NCI-H226 (cell line): Measurements from ENCODE around the gene C16orf54.
"Not testable (repeated sequence)": the region's sequence is repeated elsewhere in the genome, so short reads cannot be mapped to it uniquely, and the experiment has no call there.

Experiments
- DNase-seq: peaks from one replicate; pipeline ENCODE4 v3.0.0-alpha.2; 2015

Gene C16orf54

GRCh38 chr16:29767062-29767461, 21.3 kb upstream of the C16orf54 start:
- DNase-seq, result no peak

GRCh38 chr16:29766571-29766970, 20.8 kb upstream of the C16orf54 start:
- no peak for DNase-seq

- DNase-seq, result no peak
Observed at GRCh38 chr16:29765167-29766032, 19.6 kb upstream of the C16orf54 start.

GRCh38 chr16:29763326-29763725, 17.5 kb upstream of the C16orf54 start:
- DNase-seq, result no peak

DNA sequence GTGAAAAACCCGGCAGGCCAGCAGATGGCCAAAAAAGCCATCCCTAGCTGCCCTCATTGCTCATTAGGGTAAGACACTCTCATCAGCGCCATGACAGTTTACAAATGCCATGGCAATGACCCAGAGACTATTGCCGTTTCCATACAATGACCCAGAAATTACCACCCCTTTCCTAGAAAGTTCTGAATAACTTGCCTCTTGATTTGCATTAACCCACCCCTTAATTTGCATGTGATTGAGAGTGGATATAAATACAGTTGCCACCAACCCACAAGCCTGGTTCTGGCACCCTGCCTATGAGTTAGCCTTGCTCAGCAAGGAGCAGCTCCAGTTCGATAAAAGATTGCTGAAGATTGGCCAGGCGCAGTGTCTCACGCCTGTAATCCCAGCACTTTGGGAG, 16.1 kb upstream of the C16orf54 start:
- no peak for DNase-seq

DNA sequence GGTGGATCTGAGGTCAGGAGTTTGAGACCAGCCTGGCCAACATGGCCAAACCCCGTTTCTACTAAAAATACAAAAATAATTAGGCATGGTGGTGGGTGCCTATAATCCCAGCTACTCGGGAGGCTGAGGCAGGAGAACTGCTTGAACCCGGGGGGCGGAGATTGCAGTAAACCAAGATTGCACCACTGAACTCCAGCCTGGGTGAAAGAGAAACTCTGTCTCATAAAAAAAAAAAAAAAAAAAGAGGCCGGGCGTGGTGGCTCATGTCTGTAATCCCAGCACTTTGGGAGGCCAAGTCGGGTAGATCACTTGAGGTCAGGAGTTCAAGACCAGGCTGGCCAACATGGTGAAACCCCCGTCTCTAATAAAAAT, 15.5 kb upstream of the C16orf54 start:
- not testable (repeated sequence) for DNase-seq

GRCh38 chr16:29760567-29761279, 14.9 kb upstream of the C16orf54 start:
- no peak for DNase-seq

DNA sequence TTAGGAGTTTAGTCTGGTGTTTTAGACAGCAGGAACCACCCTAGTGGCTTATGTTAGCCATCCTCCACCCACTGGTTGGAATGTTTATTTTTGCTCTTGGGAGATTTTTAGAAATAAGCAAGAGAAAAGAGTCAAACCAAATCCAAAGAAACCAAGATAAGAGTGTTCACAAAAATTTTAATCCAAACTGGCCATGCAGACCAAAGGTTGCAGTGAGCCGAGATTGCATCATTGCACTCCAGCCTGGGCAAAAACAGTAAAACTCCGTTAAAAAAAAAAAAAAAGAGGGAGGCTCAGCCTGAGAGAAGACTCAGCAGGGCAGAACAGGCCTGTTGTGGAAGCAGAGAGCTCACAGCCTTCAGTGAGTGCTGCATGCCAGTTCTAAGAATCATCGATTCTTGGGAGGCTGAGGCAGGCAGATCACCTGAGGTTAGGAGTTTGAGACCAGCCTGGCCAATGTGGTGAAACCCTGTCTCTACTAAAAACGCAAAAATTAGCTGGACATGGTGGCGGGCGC, 12.2 kb upstream of the C16orf54 start:
- DNase-seq, result peak; percentile 24

DNA sequence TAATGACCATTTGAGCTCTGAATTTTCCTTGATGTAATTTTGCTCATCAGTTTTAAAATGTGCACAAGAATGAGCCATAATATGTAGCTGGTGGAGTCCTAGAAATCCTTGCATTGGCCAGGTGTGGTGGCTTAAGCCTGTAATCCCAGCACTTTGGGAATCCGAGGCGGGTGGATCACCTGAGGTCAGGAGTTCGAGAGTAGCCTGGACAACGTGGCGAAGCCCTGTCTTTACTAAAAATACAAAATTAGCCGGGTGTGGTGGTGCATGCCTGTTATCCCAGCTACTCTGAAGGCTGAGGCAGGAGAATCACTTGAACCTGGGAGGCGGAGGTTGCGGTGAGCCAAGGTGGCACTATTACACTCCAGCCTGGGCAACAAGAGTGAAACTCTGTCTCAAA, 11.3 kb upstream of the C16orf54 start:
- DNase-seq, result not testable (repeated sequence)

DNA sequence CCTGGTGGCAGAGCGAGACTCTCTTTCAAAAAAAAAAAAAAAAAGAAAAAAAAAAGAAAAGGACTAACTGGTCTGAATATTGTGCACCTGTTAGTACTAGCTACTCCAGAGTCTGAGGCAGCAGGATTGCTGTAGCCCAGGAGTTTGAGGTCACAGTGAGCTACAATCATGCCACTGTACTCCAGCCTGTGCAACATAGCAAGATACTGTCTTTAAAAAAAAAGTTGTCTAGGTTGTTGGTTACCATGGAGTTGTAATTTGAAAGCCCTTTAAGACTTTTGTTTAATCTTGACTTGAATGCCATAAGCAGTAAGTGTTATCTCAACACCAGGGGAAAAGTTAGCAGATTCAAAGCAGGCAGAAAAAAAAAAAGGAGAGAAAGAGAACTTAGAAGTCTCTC, 10.9 kb upstream of the C16orf54 start:
- no peak for DNase-seq

DNA sequence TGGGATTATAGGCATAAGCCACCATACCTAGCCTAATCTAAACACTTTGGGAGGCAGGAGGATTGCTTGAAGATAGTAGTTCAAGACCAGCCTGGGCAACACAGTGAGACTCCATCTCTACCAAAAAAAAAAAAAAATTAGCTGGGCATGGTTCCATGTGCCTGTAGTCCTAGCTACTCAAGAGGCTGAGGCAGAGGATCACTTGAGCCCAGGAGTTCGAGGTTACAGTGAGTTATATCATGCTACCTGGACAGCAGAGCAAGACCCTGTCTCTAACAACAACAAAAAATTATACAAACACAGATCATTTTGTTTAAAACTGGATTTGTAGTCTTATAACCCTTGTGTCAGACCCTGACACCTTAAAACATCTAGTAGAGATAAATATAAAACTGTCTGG, 7.7 kb upstream of the C16orf54 start:
- DNase-seq, result no peak

GRCh38 chr16:29748760-29749149, 3.0 kb upstream of the C16orf54 start:
- not testable (repeated sequence) for DNase-seq

- no peak for DNase-seq
Observed at GRCh38 chr16:29747947-29748759, 2.4 kb upstream of the C16orf54 start.

DNA sequence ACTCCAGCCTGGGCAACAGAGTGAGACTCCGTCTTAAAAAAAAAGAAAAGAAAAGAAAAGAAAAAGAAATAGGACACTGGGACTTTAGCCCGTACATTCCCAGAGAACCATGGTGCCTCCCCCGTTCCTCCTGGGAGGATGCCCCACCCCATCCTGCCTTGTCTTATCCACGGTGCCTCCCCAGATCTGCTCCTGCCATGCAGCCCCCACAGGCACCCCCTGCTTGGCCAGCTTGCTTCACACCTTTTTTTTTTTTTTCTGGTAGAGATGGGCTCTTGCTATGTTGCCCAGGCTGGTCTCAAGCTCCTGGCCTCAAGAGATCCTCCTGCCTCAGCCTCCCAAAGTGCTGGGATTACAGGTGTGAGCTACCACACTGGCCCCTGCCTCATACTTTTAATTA, 728 bp upstream of the C16orf54 start:
- DNase-seq, result not testable (repeated sequence)

- no peak for DNase-seq
Observed at GRCh38 chr16:29745121-29745852, 503 bp downstream of the C16orf54 start.

DNA sequence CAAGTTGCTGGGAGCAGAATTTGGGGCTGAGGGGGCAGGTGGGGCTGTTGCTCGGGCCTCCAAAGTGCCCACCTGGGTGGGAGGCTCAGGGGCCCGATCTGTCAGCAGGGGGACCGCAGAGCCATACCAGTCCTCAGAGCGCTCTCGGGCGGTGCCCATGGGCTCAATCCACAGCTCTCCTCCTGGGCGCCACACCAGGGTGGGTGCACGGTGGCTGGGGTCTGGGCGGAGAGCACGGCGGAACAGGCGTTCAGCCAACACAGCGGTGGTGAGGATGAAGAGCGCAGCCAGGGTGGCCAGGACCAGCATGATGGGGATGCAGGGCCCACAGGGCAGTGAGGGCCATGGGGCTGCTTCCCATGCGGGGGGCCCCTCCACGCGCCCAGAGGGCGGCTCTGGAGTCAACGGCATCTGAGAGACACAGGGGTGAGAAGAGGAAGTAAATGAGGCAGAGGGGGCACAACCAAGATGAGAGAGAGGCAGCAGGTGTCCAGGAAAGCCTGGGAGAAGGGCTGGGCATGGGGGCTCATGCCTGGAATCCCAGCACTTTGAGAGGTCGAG, 1.2 kb downstream of the C16orf54 start:
- DNase-seq, result no peak

- no peak for DNase-seq
Observed at GRCh38 chr16:29743827-29744531, 1.8 kb downstream of the C16orf54 start.

- no peak for DNase-seq
Observed at GRCh38 chr16:29743475-29743826, 2.3 kb downstream of the C16orf54 start.

DNA sequence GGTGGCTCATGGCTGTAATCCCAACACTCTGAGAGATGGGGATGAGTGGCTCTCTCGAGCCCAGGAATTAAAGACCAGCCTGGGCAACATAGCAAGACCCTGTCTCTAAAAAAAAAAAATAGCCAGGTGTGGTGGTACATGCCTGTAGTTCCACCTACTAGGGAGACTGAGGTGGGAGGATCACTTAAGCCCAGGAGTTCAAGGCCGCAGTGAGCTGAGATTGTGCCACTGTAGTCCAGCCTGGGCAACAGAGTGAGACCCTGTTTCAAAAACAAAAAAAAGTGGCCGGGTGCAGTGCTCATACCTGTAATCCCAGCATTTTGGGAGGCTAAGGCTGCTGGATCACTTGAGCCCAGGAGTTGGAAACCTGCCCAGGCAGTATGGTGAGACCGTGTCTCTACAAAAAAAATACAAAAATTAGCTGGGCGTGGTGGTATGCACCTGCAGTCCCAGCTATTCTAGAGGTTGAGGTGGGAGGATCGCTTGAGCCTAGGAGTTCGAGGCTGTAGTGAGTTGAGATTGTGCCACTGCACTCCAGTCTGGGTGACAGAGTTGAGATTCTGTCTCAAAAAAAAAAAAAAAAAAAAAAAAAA, 3.0 kb downstream of the C16orf54 start:
- no peak for DNase-seq

DNA sequence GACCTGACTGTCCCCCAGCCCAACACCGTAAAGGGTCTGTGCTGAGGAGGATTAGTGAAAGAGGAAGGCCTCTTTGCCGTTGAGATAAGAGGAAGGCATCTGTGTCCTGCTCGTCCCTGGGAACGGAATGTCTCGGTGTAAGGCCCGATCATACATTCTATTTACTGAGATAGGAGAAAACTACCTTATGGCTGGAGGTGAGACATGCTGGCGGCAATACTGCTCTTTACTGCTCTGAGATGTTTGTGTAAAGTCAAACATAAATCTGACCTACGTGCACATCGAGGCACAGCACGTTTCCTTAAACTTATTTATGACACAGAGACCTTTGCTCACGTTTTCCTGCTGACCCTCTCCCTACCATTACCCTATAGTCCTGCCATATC, 5.2 kb downstream of the C16orf54 start:
- not testable (repeated sequence) for DNase-seq
